C4-2B (cell line): Measurements from ENCODE around the gene SLC25A48.

ENCODE experiments used
- H3K27ac ChIP-seq: fragments of 450-650 bp; 2 replicates; pipeline ENCODE4 v1.5.1; 2017
- ZFX ChIP-seq: fragments of 450-650 bp; IDR thresholded peaks from 2 replicates; pipeline ENCODE4 v1.6.1; 2017
- TF ChIP-seq, protein P1 (sequence below): fragments of 450-650 bp; conservative IDR thresholded peaks from 2 replicates; pipeline ENCODE4 v1.5.1; 2017; ENCODE audit warnings: mild to moderate bottlenecking

SLC25A48 gene

DNA sequence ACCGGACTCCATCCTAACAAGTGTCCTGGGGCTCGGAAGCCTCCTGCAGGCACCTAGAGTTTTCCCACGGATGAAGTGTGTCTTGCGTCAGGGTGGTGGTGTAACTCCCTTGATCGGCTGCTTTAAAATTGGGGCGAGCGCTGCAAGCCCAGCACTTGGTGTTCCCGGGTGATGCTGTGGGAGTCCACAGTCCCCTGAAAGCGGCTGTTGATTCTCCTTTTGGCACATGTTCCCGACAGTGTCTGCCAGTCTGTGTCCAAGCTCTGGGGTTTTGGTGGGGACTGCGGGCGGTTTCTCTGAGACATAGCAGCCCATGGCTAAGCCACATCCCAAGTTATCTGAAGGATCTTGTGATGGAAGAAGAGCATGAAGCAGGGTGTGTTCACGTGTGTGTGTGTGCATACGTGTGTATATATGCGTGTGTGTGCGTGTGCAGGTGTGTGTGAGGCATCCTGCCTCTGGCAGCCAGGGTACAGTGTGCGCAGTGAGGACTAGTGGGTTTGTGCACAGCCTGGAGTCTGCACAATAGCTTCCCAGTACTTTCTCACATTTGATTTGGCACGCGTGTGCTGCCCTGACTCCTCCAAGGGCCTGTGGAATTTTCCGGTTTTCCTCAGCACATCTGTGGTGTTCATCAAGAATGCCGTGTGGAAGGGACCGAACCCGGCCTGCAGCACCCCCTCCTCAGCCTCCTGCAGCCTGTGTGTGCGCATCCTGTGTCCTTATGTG is 16.9 kb downstream of the SLC25A48 start:
- no peak overlapping the region for H3K27ac ChIP-seq
- TF ChIP-seq ZFX = no peak
- TF ChIP-seq, protein P1, sequence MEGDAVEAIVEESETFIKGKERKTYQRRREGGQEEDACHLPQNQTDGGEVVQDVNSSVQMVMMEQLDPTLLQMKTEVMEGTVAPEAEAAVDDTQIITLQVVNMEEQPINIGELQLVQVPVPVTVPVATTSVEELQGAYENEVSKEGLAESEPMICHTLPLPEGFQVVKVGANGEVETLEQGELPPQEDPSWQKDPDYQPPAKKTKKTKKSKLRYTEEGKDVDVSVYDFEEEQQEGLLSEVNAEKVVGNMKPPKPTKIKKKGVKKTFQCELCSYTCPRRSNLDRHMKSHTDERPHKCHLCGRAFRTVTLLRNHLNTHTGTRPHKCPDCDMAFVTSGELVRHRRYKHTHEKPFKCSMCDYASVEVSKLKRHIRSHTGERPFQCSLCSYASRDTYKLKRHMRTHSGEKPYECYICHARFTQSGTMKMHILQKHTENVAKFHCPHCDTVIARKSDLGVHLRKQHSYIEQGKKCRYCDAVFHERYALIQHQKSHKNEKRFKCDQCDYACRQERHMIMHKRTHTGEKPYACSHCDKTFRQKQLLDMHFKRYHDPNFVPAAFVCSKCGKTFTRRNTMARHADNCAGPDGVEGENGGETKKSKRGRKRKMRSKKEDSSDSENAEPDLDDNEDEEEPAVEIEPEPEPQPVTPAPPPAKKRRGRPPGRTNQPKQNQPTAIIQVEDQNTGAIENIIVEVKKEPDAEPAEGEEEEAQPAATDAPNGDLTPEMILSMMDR = no peak

DNA sequence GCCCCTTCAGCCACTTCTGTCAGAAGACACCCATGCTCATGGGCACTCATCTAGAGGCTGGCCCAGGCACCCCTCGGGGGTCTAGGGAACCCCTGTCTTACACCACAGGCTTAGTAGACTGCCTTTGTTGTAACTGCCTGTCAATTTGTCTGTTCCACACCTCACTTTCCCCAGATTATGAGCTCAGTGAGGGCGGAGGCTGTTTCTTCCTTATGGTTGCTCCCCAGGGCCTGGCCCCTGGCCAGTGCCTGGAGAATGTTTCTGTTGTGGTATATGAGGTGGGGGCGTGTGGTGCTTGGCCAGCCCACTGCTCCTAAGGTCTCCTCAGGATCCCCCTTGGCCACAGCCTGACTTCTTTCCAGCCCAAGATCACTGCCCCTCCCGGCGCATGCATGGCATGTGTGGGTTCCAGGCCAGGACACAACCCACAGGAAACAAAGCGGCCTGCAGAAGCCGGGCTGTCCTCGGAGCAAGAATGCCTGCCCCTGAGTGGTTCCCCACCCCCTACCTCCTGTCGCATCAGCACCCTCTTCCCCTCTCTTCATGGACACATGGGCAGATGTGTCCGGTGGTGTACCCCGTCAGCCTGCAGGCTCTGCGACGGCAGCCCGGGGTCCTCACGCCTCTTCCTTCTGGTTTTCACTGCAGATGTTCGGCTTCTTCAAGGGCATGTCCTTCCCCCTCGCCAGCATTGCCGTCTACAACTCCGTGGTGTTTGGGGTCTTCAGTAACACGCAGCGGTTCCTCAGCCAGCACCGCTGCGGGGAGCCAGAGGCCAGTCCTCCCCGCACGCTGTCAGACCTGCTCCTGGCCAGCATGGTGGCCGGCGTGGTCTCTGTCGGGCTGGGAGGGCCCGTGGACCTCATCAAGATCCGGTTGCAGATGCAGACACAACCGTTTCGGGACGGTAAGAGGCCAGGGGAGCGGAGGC is 17.7 kb downstream of the SLC25A48 start:
- TF ChIP-seq ZFX = no peak
- TF ChIP-seq, protein P1 = no peak
- H3K27ac ChIP-seq = no peak overlapping the region

DNA sequence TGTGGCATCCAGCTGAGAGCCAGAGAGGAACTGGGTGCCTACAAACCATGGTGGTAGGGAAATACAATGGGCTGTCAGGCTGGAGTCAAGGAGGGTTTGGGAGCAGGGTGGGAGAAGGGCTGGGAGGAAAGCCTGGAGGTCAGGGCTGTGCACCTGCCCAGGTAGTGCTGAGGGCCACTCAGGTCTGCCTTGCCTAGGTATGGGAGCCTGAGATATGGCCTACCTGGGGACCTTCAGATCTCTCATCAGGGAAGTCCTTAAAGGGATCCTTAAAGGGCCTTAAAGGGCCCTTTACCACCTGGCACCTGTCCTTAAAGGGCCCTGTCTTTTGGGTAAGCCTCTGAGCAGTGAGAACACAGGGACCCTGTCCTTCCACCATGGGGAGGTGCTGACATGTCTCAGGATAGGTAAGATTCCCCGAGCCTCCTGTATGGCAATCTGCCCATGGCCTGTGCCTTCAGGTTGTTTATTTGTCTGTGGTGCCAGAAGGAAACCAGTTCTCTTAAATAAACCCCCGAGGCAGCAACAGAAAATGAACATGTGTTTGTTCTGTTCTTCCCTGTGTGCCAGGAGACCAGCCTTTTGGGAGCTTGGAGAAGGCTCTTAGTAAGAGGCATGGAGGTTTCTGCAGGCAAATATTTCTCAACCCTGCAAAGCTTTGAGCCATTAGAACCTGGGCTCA is 23.3 kb downstream of the SLC25A48 start:
- TF ChIP-seq ZFX = no peak
- TF ChIP-seq, protein P1 = no peak
- peak overlapping the region; percentile 91 for H3K27ac ChIP-seq

- H3K27ac ChIP-seq = peak overlapping the region; percentile 91
These were observed 24.7 kb downstream of the SLC25A48 start for GRCh38 chr5:135859186-135859585.

DNA sequence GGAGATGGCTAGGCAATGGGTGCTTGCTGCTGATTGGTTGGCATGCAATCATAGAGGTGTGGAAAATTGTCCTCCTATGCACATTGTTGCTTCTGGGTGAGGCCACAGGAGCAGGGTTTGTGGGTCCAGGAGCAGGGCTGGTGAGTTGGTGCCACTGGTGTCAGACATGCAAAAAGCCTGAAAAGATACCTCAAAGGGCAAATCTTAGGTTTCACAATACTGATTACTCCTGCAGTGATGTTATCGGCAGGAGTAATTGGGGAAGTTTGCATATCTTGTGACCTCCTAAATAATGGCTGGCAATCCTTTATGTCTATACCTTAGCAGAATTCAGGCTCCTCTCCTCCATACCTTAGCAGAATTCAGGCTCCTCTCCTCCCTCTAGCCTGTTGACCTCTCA is 25.2 kb downstream of the SLC25A48 start:
- peak overlapping the region; percentile 91 for H3K27ac ChIP-seq
- no peak for TF ChIP-seq ZFX

- H3K27ac ChIP-seq = no peak overlapping the region
- no peak for TF ChIP-seq ZFX
- TF ChIP-seq, protein P1 = no peak
These were observed 27.2 kb downstream of the SLC25A48 start for GRCh38 chr5:135861641-135862040.

GRCh38 chr5:135862086-135862485 is 27.6 kb downstream of the SLC25A48 start:
- TF ChIP-seq, protein P1 = no peak
- TF ChIP-seq ZFX = no peak
- no peak overlapping the region for H3K27ac ChIP-seq

DNA sequence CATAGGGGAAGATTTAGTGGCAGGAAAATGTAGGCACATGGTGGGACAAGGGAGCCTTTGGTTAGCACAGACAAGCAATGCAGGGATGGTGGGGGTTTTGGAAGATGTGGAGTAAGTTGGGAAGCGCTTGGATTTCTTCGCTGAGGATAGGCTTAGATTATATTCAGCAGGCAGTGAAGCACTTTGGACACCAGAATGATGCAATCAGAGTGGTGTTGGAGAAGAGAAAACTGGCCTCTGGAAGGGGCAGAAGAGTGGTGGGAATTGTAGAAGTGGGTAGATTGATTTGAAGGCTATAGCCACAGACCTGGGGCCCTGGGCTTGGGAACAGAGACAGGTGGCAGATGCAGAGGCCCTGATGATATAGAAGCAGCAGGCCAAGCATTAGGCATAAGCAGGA is 28.3 kb downstream of the SLC25A48 start:
- no peak overlapping the region for H3K27ac ChIP-seq
- no peak for TF ChIP-seq ZFX
- TF ChIP-seq, protein P1 = no peak
